Keratinocyte (primary cell): ENCODE results near the gene CORO7. TPM values are rescaled to one million over a fixed set of nuclear protein-coding genes. Genes with fewer than 3 reads are reported as not detected.

Experiments
- DNase-seq: peaks from one replicate; pipeline ENCODE4 v3.0.0-alpha.2; 2011; ENCODE audit warnings: low read depth, missing footprints, low spot score
- FAIRE-seq: peaks from 2 replicates; lab custom pipeline; 2011; peaks lifted over from hg19 to GRCh38; lab: Jason Lieb, UNC
- H2AFZ ChIP-seq: 2 replicates; pipeline ENCODE4 v1.6.0; 2012; ENCODE audit warnings: low read length, control low read depth, inconsistent platforms; ENCODE audit not compliant: control insufficient read depth
- H3K27ac ChIP-seq: 2 replicates; pipeline ENCODE4 v1.5.1; 2011; ENCODE audit warnings: low read length; ENCODE audit not compliant: control insufficient read depth, insufficient read depth
- H3K27me3 ChIP-seq: 3 replicates; pipeline ENCODE4 v1.6.0; 2011; ENCODE audit warnings: low read length; ENCODE audit not compliant: control insufficient read depth, insufficient read depth; ENCODE audit errors: extremely low read depth
- H3K36me3 ChIP-seq, 2 experiments: 2 replicates in 1 of 2; 3 replicates in 1 of 2; pipeline ENCODE4 v1.5.1; 2011; ENCODE audit warnings: low read length in 2 of 2, mild to moderate bottlenecking in 1 of 2; ENCODE audit not compliant: control insufficient read depth in 2 of 2, insufficient read depth in 2 of 2; ENCODE audit errors: extremely low read depth in 1 of 2
- H3K4me1 ChIP-seq: 3 replicates; pipeline ENCODE4 v1.5.1; 2011; ENCODE audit warnings: low read length; ENCODE audit not compliant: control insufficient read depth, insufficient read depth; ENCODE audit errors: extremely low read depth
- H3K4me2 ChIP-seq: 3 replicates; pipeline ENCODE4 v1.6.0; 2011; ENCODE audit warnings: low read depth, low read length; ENCODE audit not compliant: control insufficient read depth, insufficient read depth; ENCODE audit errors: extremely low read depth
- H3K4me3 ChIP-seq, 3 experiments: fragments of 200-600 bp in 1 of 3; sonication (generic) in 1 of 3; 2 replicates in 2 of 3; 3 replicates in 1 of 3; pipeline ENCODE4 v1.5.1; 2011 to 2016; ENCODE audit warnings: low read length in 3 of 3, mild to moderate bottlenecking in 3 of 3, control low read depth in 2 of 3, inconsistent platforms in 1 of 3, low read depth in 1 of 3, mixed read lengths in 1 of 3, mixed run types in 1 of 3, moderate library complexity in 1 of 3; ENCODE audit not compliant: control insufficient read depth in 2 of 3, insufficient read depth in 2 of 3; ENCODE audit errors: extremely low read depth in 1 of 3
- H3K79me2 ChIP-seq: 2 replicates; pipeline ENCODE4 v1.6.0; 2012; ENCODE audit warnings: low read length; ENCODE audit not compliant: control insufficient read depth, insufficient read depth
- H3K9ac ChIP-seq: 3 replicates; pipeline ENCODE4 v1.6.0; 2011; ENCODE audit warnings: low read length; ENCODE audit not compliant: control insufficient read depth, insufficient read depth; ENCODE audit errors: extremely low read depth
- H3K9me1 ChIP-seq: 3 replicates; pipeline ENCODE4 v1.6.0; 2011; ENCODE audit warnings: low read length; ENCODE audit not compliant: control insufficient read depth, insufficient read depth; ENCODE audit errors: extremely low read depth
- H3K9me3 ChIP-seq: 2 replicates; pipeline ENCODE4 v1.5.1; 2012; ENCODE audit warnings: low read depth, low read length; ENCODE audit not compliant: control insufficient read depth
- H4K20me1 ChIP-seq: 3 replicates; pipeline ENCODE4 v1.6.0; 2011; ENCODE audit warnings: low read length; ENCODE audit not compliant: control insufficient read depth, insufficient read depth; ENCODE audit errors: extremely low read depth
- EZH2 ChIP-seq: IDR thresholded peaks from one replicate; pipeline ENCODE4 v1.6.1; 2012; ENCODE audit warnings: inconsistent platforms, mild to moderate bottlenecking, low read length, moderate library complexity
- dilution Hi-C: fragments of 300-500 bp; cut with MboI; formaldehyde crosslinking; loops from one replicate; pipeline ENCODE4 v1.7.0; 2020; ENCODE audit warnings: low sequenced_read_pairs; ENCODE audit not compliant: extremely low pct_ligation_motif_present
- polyA plus RNA-seq, 5 experiments: library from polyadenylated mRNA; depleted of rRNA in 3 of 5; stranded (reverse) in 3 of 5; stranded (forward) in 1 of 5; unstranded in 1 of 5; fragments of >200 nt; gene quantifications; 1 replicate in 1 of 5; 2 replicates in 3 of 5; 3 replicates in 1 of 5; pipeline versions ENCODE4 v1.2.1 to v1.2.3, GENCODE V29; 2011 to 2012; ENCODE audit warnings: missing spikeins in 2 of 5, low read depth in 1 of 5, low replicate concordance in 1 of 5
- TF ChIP-seq, protein P1 (sequence below), 3 experiments: IDR thresholded peaks in 1 of 3; conservative IDR thresholded peaks in 1 of 3; optimal IDR thresholded peaks in 1 of 3; 2 replicates in 2 of 3; 3 replicates in 1 of 3; pipeline versions ENCODE3 to v1.5.1; 2011; ENCODE audit warnings: low read length in 3 of 3, mild to moderate bottlenecking in 3 of 3, moderate library complexity in 2 of 3, control low read depth in 1 of 3, inconsistent platforms in 1 of 3; ENCODE audit not compliant: insufficient read depth in 2 of 3; ENCODE audit errors: extremely low read depth in 1 of 3

CORO7 gene
- polyA plus RNA-seq, 1 donor (not counting 4 experiments of a cell fraction or from before 2014, with no cell fraction given): 8.4 TPM

DNA sequence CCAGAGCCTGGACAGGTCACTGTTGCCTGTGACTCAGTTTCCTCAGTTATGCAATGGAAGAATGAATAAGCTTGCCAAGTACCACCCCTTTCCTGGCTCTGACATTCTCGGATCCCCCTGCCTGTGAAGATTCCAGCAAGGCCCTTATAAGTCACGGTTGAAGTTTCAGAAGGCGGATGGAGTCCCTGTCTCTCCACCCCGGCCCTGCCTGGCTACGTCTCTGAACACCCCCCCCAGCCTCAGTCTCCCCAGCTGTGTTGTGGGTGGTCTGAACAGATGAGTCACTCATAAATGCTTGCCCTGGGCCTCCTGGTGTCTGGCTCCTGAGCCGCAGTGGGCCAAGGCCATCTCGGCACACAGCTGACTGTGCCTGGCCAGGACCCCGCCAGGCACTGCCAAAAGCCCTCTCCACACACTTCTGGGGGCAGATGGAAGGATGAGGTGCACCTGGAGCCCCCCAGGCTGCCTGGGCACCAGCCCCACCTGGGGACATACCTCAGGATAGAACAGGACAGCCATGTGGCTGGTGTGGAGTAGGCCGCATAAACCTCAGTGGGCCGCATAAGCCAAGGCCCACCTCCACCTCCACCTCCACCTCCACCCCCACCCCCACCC is 29.3 kb downstream of the CORO7 start:
- H4K20me1 ChIP-seq: peaks cover 3% of the 10 kb centered on the region
- H3K27me3 ChIP-seq: no peaks in the 10 kb centered on the region
- H3K4me3 ChIP-seq: no peak overlapping the region
- TF ChIP-seq, protein P1, sequence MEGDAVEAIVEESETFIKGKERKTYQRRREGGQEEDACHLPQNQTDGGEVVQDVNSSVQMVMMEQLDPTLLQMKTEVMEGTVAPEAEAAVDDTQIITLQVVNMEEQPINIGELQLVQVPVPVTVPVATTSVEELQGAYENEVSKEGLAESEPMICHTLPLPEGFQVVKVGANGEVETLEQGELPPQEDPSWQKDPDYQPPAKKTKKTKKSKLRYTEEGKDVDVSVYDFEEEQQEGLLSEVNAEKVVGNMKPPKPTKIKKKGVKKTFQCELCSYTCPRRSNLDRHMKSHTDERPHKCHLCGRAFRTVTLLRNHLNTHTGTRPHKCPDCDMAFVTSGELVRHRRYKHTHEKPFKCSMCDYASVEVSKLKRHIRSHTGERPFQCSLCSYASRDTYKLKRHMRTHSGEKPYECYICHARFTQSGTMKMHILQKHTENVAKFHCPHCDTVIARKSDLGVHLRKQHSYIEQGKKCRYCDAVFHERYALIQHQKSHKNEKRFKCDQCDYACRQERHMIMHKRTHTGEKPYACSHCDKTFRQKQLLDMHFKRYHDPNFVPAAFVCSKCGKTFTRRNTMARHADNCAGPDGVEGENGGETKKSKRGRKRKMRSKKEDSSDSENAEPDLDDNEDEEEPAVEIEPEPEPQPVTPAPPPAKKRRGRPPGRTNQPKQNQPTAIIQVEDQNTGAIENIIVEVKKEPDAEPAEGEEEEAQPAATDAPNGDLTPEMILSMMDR (optimal IDR thresholded peaks at IDR 0.05 in 1 of 3, IDR thresholded peaks at IDR 0.05 in 1 of 3, conservative IDR thresholded peaks at IDR 0.05 in 1 of 3; ENCODE audit: extremely low read depth in 1 of 3, insufficient read depth in 2 of 3, low read length in 3 of 3): no peak
- no peak for TF ChIP-seq EZH2
- H3K9me1 ChIP-seq: no peaks in the 10 kb centered on the region
- H3K4me1 ChIP-seq: no peaks in the 10 kb centered on the region
- no peaks in the 10 kb centered on the region for H3K79me2 ChIP-seq
- no peak overlapping the region for H3K4me2 ChIP-seq
- FAIRE-seq (no peak), DNase-seq (no peak)
- H2AFZ ChIP-seq: no peak overlapping the region
- no peak overlapping the region for H3K27ac ChIP-seq
- H3K36me3 ChIP-seq: peaks cover 3 to 28% of the 10 kb centered on the region in 2 experiments
- H3K9me3 ChIP-seq: no peaks in the 10 kb centered on the region
- dilution Hi-C loops: no loop called here
- no peak overlapping the region for H3K9ac ChIP-seq

DNA sequence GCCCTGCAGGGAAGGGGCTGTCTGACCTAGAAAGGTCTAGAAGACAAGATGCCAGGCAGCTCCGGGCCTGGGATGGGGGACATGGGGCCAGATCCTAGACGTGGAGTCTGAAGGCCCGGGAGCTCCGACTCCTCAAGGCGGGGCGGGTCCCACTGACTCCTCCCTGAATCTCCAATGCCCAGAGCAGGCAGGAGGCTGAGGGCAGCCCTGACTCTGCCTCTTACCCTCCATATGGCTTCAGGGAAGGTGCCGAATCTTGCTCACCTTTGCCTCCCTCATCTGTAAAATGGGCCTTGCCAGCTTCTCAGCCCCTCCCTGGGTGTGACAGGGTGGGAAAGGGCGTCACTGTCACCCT is 30.0 kb downstream of the CORO7 start:
- Histone ChIP-seq H3K9ac (no peak overlapping the region), H3K4me1 (no peaks in the 10 kb centered on the region), H3K36me3 (peaks cover 3 to 26% of the 10 kb centered on the region in 2 experiments), H3K79me2 (no peaks in the 10 kb centered on the region), H3K27ac (no peak overlapping the region), H3K9me1 (no peaks in the 10 kb centered on the region), H3K4me3 (no peak overlapping the region), H2AFZ (no peak overlapping the region), H3K4me2 (no peak overlapping the region), H3K27me3 (no peaks in the 10 kb centered on the region), H3K9me3 (no peaks in the 10 kb centered on the region), H4K20me1 (peaks cover 3% of the 10 kb centered on the region)
- FAIRE-seq: no peak
- TF ChIP-seq, protein P1 (optimal IDR thresholded peaks at IDR 0.05 in 1 of 3, IDR thresholded peaks at IDR 0.05 in 1 of 3, conservative IDR thresholded peaks at IDR 0.05 in 1 of 3; ENCODE audit: extremely low read depth in 1 of 3, insufficient read depth in 2 of 3, low read length in 3 of 3): no peak
- TF ChIP-seq EZH2: no peak
- DNase-seq: no peak
- dilution Hi-C loops: no loop called here
